ENCODE data around the gene RASA4B. TPM values are rescaled to one million over a fixed set of nuclear protein-coding genes. Genes with fewer than 3 reads are reported as not detected.

RASA4B gene
- total and polyA plus RNA-seq, 9 of the 15 experiments (the other 6 are each of a cell fraction or from before 2014, with no cell fraction given) = 0.01 to 2.9 (median 1.5) TPM; not detected in 1

DNA sequence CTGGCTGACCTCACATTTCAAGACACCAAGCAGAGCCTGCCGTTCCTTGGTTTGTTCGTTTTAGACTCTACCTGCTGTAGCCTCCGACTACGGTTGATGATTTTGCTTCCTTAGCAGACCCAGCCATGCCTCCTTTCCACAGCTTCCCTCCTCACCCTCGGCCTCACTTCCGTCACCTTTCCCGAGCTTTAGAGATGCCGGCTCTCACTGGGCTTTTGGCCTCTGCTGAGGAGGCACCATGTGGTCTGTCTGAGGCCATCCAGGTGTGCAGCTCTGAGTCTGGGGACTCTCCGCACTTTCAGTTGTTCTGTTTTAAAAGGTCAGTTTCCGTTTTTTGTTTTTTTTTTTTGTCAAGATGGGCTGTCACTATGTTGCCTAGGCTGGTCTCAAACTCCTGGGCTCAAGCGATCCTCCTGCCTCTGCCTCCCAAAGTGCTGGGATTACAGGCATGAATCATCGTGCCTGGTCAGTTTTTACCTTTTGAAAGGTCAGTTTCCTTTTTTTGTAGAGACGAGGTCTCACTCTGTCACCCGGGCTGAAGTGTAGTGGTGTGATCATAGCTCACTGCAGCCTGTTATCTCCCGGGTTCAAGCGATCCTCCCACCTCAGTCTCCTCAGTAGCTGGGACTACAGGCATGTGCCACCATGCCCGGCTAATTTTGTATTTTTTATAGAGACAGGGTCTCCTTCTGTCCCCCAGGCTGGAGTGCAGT, 72.5 kb downstream of the RASA4B start (continued):
- TF ChIP-seq, protein P1, sequence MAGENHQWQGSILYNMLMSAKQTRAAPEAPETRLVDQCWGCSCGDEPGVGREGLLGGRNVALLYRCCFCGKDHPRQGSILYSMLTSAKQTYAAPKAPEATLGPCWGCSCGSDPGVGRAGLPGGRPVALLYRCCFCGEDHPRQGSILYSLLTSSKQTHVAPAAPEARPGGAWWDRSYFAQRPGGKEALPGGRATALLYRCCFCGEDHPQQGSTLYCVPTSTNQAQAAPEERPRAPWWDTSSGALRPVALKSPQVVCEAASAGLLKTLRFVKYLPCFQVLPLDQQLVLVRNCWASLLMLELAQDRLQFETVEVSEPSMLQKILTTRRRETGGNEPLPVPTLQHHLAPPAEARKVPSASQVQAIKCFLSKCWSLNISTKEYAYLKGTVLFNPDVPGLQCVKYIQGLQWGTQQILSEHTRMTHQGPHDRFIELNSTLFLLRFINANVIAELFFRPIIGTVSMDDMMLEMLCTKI (IDR thresholded peaks at IDR 0.05; ENCODE audit: partially characterized antibody) = no peak
- TF ChIP-seq C11orf30 (IDR thresholded peaks at IDR 0.05; ENCODE audit: low read depth) = no peak
- TF ChIP-seq KLF13 (tag; IDR thresholded peaks at IDR 0.05; ENCODE audit: borderline replicate concordance, low read depth) = no peak
- no peak for TF ChIP-seq POLR2H (tag; IDR thresholded peaks at IDR 0.05; ENCODE audit: low read depth)
- no peak; the same call in 1 of the 2 replicates for TF ChIP-seq BCOR (IDR thresholded peaks at IDR 0.05)
- TF ChIP-seq JUN (IDR thresholded peaks at IDR 0.05; ENCODE audit: borderline replicate concordance, low read depth, low read length) = no peak
- no peak for TF ChIP-seq JUN (CRISPR knock-in tag; IDR thresholded peaks at IDR 0.05; ENCODE audit: borderline replicate concordance)
- TF ChIP-seq ZNF384 (IDR thresholded peaks at IDR 0.05; ENCODE audit: low read depth, low read length) = no peak
- TF ChIP-seq HNRNPK (IDR thresholded peaks at IDR 0.05; ENCODE audit: low read depth, low read length, poor library complexity, severe bottlenecking) = no peak
- TF ChIP-seq RFX1 (IDR thresholded peaks at IDR 0.05) = no peak
- peak; percentile 54; the same call in 1 of the 2 replicates for TF ChIP-seq ZNF592 (IDR thresholded peaks at IDR 0.05)
- TF ChIP-seq RFX5 (IDR thresholded peaks at IDR 0.05; ENCODE audit: low read depth, low read length) = no peak
- no peak for TF ChIP-seq ZNF785 (CRISPR knock-in tag; IDR thresholded peaks at IDR 0.05)
- TF ChIP-seq SMARCE1 (IDR thresholded peaks at IDR 0.05) = no peak; the same call in none of the 2 replicates
- no peak for TF ChIP-seq ZNF146 (CRISPR knock-in tag; IDR thresholded peaks at IDR 0.05; ENCODE audit: unreplicated experiment)
- no peak for TF ChIP-seq PTRF (tag; IDR thresholded peaks at IDR 0.05)
- TF ChIP-seq PHF20 (IDR thresholded peaks at IDR 0.05; ENCODE audit: partially characterized antibody) = peak; percentile 26
- no peak for TF ChIP-seq ZFPM2 (CRISPR knock-in tag; IDR thresholded peaks at IDR 0.05)
- TF ChIP-seq, protein P2, sequence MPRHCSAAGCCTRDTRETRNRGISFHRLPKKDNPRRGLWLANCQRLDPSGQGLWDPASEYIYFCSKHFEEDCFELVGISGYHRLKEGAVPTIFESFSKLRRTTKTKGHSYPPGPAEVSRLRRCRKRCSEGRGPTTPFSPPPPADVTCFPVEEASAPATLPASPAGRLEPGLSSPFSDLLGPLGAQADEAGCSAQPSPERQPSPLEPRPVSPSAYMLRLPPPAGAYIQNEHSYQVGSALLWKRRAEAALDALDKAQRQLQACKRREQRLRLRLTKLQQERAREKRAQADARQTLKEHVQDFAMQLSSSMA (CRISPR knock-in tag; IDR thresholded peaks at IDR 0.05) = no peak
- TF ChIP-seq RUNX1 (IDR thresholded peaks at IDR 0.05; ENCODE audit: low read depth) = no peak
- TF ChIP-seq LEF1 (IDR thresholded peaks at IDR 0.05) = no peak
- TF ChIP-seq IRF1 (CRISPR knock-in tag; IDR thresholded peaks at IDR 0.05; ENCODE audit: borderline replicate concordance) = no peak
- TF ChIP-seq FUS (optimal IDR thresholded peaks at IDR 0.05; ENCODE audit: low read depth, low read length) = no peak
